ENCODE results near the gene HAND1.

DNA sequence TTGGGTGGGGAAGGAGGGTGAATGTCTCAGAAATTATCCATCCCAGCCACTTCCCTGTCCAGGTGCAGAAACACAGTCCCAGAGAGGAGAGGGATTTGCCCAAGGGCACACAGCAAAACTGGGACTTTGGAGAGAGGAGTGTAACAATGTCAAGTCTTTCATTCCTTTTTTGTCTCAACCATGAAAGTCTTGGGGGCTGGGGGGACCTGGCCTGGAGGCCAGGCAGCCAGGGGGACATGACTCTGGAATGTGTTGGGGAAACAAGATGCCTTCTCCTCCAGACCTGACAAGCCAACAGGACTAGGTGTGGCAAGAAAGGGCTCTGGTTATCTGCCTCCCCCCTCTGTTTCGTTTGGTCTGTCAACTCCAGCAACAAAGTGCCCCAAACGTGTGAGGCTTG, 13.9 kb upstream of the HAND1 start:
- TF ChIP-seq, protein P1, sequence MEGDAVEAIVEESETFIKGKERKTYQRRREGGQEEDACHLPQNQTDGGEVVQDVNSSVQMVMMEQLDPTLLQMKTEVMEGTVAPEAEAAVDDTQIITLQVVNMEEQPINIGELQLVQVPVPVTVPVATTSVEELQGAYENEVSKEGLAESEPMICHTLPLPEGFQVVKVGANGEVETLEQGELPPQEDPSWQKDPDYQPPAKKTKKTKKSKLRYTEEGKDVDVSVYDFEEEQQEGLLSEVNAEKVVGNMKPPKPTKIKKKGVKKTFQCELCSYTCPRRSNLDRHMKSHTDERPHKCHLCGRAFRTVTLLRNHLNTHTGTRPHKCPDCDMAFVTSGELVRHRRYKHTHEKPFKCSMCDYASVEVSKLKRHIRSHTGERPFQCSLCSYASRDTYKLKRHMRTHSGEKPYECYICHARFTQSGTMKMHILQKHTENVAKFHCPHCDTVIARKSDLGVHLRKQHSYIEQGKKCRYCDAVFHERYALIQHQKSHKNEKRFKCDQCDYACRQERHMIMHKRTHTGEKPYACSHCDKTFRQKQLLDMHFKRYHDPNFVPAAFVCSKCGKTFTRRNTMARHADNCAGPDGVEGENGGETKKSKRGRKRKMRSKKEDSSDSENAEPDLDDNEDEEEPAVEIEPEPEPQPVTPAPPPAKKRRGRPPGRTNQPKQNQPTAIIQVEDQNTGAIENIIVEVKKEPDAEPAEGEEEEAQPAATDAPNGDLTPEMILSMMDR (IDR thresholded peaks at IDR 0.05): no peak
- TF ChIP-seq POLR2A (IDR thresholded peaks at IDR 0.05): no peak

All from testis (tissue), 2 donors.